NCI-H345 treated with DMSO at 0.1 percent for 48 hours (cell line): ENCODE measurements around the gene ERAL1.
"Not testable (repeated sequence)": the region's sequence is repeated elsewhere in the genome, so short reads cannot be mapped to it uniquely, and the experiment has no call there.

ENCODE experiments used
- DNase-seq: peaks from one replicate; lab custom pipeline; 2025; ENCODE audit not compliant: unreplicated experiment; lab: John Stamatoyannopoulos, UW

ERAL1 gene

GRCh38 chr17:28849281-28849680, 5.5 kb upstream of the ERAL1 start:
- no peak for DNase-seq

- no peak for DNase-seq
Observed at GRCh38 chr17:28853295-28853694, 1.5 kb upstream of the ERAL1 start.

GRCh38 chr17:28855336-28855679, 492 bp downstream of the ERAL1 start:
- DNase-seq, result no peak

GRCh38 chr17:28856028-28856574, 1.3 kb downstream of the ERAL1 start:
- no peak for DNase-seq

GRCh38 chr17:28857905-28858800, 3.3 kb downstream of the ERAL1 start:
- no peak for DNase-seq

GRCh38 chr17:28858801-28859355, 4.1 kb downstream of the ERAL1 start:
- no peak for DNase-seq

GRCh38 chr17:28860363-28860808, 5.6 kb downstream of the ERAL1 start:
- no peak for DNase-seq

- no peak for DNase-seq
Observed at GRCh38 chr17:28861393-28862203, 6.8 kb downstream of the ERAL1 start.

GRCh38 chr17:28862561-28862960, 7.7 kb downstream of the ERAL1 start:
- no peak for DNase-seq

GRCh38 chr17:28863953-28864352, 9.1 kb downstream of the ERAL1 start:
- DNase-seq, result no peak

- no peak for DNase-seq
Observed at GRCh38 chr17:28864991-28865849, 10.4 kb downstream of the ERAL1 start.

- DNase-seq, result no peak
Observed at GRCh38 chr17:28865946-28866752, 11.3 kb downstream of the ERAL1 start.

- no peak for DNase-seq
Observed at GRCh38 chr17:28867276-28867675, 12.5 kb downstream of the ERAL1 start.

GRCh38 chr17:28871056-28871579, 16.3 kb downstream of the ERAL1 start:
- DNase-seq, result no peak

- DNase-seq, result no peak
Observed at GRCh38 chr17:28873839-28874238, 19.0 kb downstream of the ERAL1 start.

GRCh38 chr17:28874750-28875149, 19.9 kb downstream of the ERAL1 start:
- no peak for DNase-seq

- no peak for DNase-seq
Observed at GRCh38 chr17:28875848-28876550, 21.2 kb downstream of the ERAL1 start.

- DNase-seq, result not testable (repeated sequence)
Observed at GRCh38 chr17:28877150-28877711, 22.4 kb downstream of the ERAL1 start.
